Vagina (tissue), 2 donors: Measurements from ENCODE around the gene PIGM.

Experiments
- POLR2A ChIP-seq, 2 donors: fragments of 450-650 bp; IDR thresholded peaks; one replicate each; pipeline ENCODE4 v1.6.1; 2017; ENCODE audit warnings: antibody characterized with exemption in 2 of 2, mild to moderate bottlenecking in 2 of 2, moderate library complexity in 2 of 2
- TF ChIP-seq, protein P1 (sequence below), 3 experiments: fragments of 450-650 bp in 2 of 3; fragments of 200-600 bp in 1 of 3; sonication (generic) in 1 of 3; IDR thresholded peaks; one replicate each; pipeline ENCODE4 v1.5.1; 2017 to 2019; ENCODE audit warnings: antibody characterized with exemption in 3 of 3, mild to moderate bottlenecking in 2 of 3, moderate library complexity in 2 of 3

- no peak for TF ChIP-seq POLR2A (IDR thresholded peaks at IDR 0.05)
- TF ChIP-seq, protein P1, sequence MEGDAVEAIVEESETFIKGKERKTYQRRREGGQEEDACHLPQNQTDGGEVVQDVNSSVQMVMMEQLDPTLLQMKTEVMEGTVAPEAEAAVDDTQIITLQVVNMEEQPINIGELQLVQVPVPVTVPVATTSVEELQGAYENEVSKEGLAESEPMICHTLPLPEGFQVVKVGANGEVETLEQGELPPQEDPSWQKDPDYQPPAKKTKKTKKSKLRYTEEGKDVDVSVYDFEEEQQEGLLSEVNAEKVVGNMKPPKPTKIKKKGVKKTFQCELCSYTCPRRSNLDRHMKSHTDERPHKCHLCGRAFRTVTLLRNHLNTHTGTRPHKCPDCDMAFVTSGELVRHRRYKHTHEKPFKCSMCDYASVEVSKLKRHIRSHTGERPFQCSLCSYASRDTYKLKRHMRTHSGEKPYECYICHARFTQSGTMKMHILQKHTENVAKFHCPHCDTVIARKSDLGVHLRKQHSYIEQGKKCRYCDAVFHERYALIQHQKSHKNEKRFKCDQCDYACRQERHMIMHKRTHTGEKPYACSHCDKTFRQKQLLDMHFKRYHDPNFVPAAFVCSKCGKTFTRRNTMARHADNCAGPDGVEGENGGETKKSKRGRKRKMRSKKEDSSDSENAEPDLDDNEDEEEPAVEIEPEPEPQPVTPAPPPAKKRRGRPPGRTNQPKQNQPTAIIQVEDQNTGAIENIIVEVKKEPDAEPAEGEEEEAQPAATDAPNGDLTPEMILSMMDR (IDR thresholded peaks at IDR 0.05), result no peak
Measured at GRCh38 chr1:160069460-160070231, 37.9 kb upstream of the PIGM start, which contains the start of gene KCNJ10.
